ENCODE results near the gene NAA60.

GRCh38 chr16:3508736-3509135 is 65.3 kb downstream of the NAA60 start:
- TF ChIP-seq CTCF (IDR thresholded peaks at IDR 0.05) (no peak), POLR2AphosphoS5 (IDR thresholded peaks at IDR 0.05) (no peak), POLR2A (IDR thresholded peaks at IDR 0.05) (no peak)
